SK-N-SH (cell line): Measurements from ENCODE around the gene CAPNS1. TPM values are rescaled to one million over a fixed set of nuclear protein-coding genes. Genes with fewer than 3 reads are reported as not detected.

Source experiments
- CTCF ChIA-PET: fragments of 300-600, 350-600 bp; formaldehyde crosslinking; extraction: SDS; loops from one replicate; lab custom pipeline; 2021; lab: Yijun Ruan, JAX
- POLR2A ChIA-PET: fragments of 350-600 bp; sonication (Branson Sonifier 250); formaldehyde crosslinking; extraction: SDS; loops from one replicate; lab custom pipeline; 2020; ENCODE audit warnings: antibody characterized with exemption, inconsistent platforms; lab: Yijun Ruan, JAX
- DNase-seq: peaks from one replicate; pipeline ENCODE4 v3.0.0; 2012
- H2AFZ ChIP-seq: fragments of 200-600 bp; sonication (generic); 2 replicates; pipeline ENCODE4 v1.8.1; 2016; ENCODE audit warnings: antibody characterized with exemption, mild to moderate bottlenecking, low read depth
- H3F3A ChIP-seq: fragments of 200-600 bp; sonication (generic); replicated peaks from 2 replicates; pipeline ENCODE3; 2016; ENCODE audit warnings: antibody characterized with exemption, mild to moderate bottlenecking; ENCODE audit not compliant: insufficient read depth
- H3K27ac ChIP-seq, 2 experiments: fragments of 200-500 bp in 1 of 2; fragments of 200-600 bp in 1 of 2; sonication (Bioruptor generic) in 1 of 2; sonication (generic), shearing (Covaris generic) in 1 of 2; 2 replicates each; pipeline versions ENCODE4 v1.5.1 to v1.6.1; 2014 to 2016; ENCODE audit warnings: low read depth in 2 of 2, inconsistent platforms in 1 of 2, low read length in 1 of 2, mild to moderate bottlenecking in 1 of 2, mixed read lengths in 1 of 2
- H3K27me3 ChIP-seq: fragments of 200-600 bp; sonication (generic), shearing (Covaris generic); 2 replicates; pipeline ENCODE4 v1.6.1; 2016; ENCODE audit warnings: mixed run types; ENCODE audit not compliant: insufficient read depth
- H3K36me3 ChIP-seq, 2 experiments: fragments of 200-500 bp in 1 of 2; fragments of 200-600 bp in 1 of 2; sonication (Bioruptor generic) in 1 of 2; sonication (generic) in 1 of 2; replicated peaks in 1 of 2; 2 replicates each; pipeline versions ENCODE3 to v1.5.1; 2014 to 2016; ENCODE audit warnings: low read length in 1 of 2, mild to moderate bottlenecking in 1 of 2; ENCODE audit not compliant: insufficient read depth in 2 of 2, control insufficient read depth in 1 of 2
- H3K4me1 ChIP-seq, 2 experiments: fragments of 200-500 bp in 1 of 2; fragments of 200-600 bp in 1 of 2; sonication (Bioruptor generic) in 1 of 2; sonication (generic), shearing (Covaris generic) in 1 of 2; 2 replicates each; pipeline versions ENCODE4 v1.5.1 to v1.6.1; 2014 to 2016; ENCODE audit warnings: low read depth in 1 of 2, low read length in 1 of 2, mixed run types in 1 of 2; ENCODE audit not compliant: insufficient read depth in 2 of 2, control insufficient read depth in 1 of 2
- H3K4me2 ChIP-seq: fragments of 200-600 bp; sonication (generic), shearing (Covaris generic); 2 replicates; pipeline ENCODE4 v1.6.1; 2017; ENCODE audit warnings: mixed run types
- H3K4me3 ChIP-seq, 2 experiments: fragments of 200-500 bp in 1 of 2; fragments of 200-600 bp in 1 of 2; sonication (Bioruptor generic) in 1 of 2; sonication (generic), shearing (Covaris generic) in 1 of 2; 2 replicates each; pipeline versions ENCODE4 v1.5.1 to v1.8.1; 2014 to 2016; ENCODE audit warnings: low read depth in 2 of 2, inconsistent platforms in 1 of 2, low read length in 1 of 2, mild to moderate bottlenecking in 1 of 2, mixed read lengths in 1 of 2, moderate library complexity in 1 of 2
- H3K79me2 ChIP-seq: fragments of 200-600 bp; sonication (generic); 2 replicates; pipeline ENCODE4 v1.8.1; 2017; ENCODE audit warnings: mild to moderate bottlenecking; ENCODE audit not compliant: insufficient read depth
- H3K9ac ChIP-seq: fragments of 200-600 bp; sonication (generic); 2 replicates; pipeline ENCODE4 v1.6.1; 2017; ENCODE audit warnings: mixed run types
- H3K9me2 ChIP-seq: fragments of 200-600 bp; sonication (generic); 2 replicates; pipeline ENCODE4 v1.6.1; 2017; ENCODE audit warnings: mixed run types
- H3K9me3 ChIP-seq: fragments of 200-600 bp; sonication (generic); 2 replicates; pipeline ENCODE4 v1.6.1; 2017; ENCODE audit warnings: mixed run types, mild to moderate bottlenecking, moderate library complexity
- H4K20me1 ChIP-seq: fragments of 200-600 bp; sonication (generic); 2 replicates; pipeline ENCODE4 v1.6.1; 2017; ENCODE audit warnings: mild to moderate bottlenecking, mixed run types; ENCODE audit not compliant: insufficient read depth
- ELF1 ChIP-seq: IDR thresholded peaks from 2 replicates; pipeline ENCODE4 v1.4.0; 2012
- EZH2phosphoT487 ChIP-seq: fragments of 200-600 bp; sonication (generic); IDR thresholded peaks from 2 replicates; pipeline ENCODE4 v1.6.1; 2017; ENCODE audit warnings: low read depth, mixed run types, mild to moderate bottlenecking, antibody characterized with exemption, moderate library complexity, borderline replicate concordance
- FOSL2 ChIP-seq: IDR thresholded peaks from 2 replicates; pipeline ENCODE4 v1.4.0; 2012; ENCODE audit warnings: low read depth, mild to moderate bottlenecking, moderate library complexity, borderline replicate concordance
- FOXJ3 ChIP-seq: sonication (generic); formaldehyde crosslinking; IDR thresholded peaks from 2 replicates; pipeline ENCODE4 v1.5.1; 2020; ENCODE audit warnings: mild to moderate bottlenecking, missing genetic modification reagents
- GABPA ChIP-seq: IDR thresholded peaks from 2 replicates; pipeline ENCODE4 v1.4.0; 2012; ENCODE audit warnings: low read depth, mild to moderate bottlenecking
- NFIC ChIP-seq: IDR thresholded peaks from 2 replicates; pipeline ENCODE4 v1.4.0; 2012; ENCODE audit warnings: borderline replicate concordance
- NRF1 ChIP-seq: IDR thresholded peaks from 2 replicates; pipeline ENCODE4 v1.6.1; 2012; ENCODE audit warnings: low read depth, mild to moderate bottlenecking, low read length
- RFX5 ChIP-seq: IDR thresholded peaks from 2 replicates; pipeline ENCODE4 v1.6.1; 2012; ENCODE audit warnings: mild to moderate bottlenecking, improper control_type of control experiment, low read length
- SMC3 ChIP-seq: IDR thresholded peaks from 2 replicates; pipeline ENCODE4 v1.6.1; 2012; ENCODE audit warnings: low read depth, low read length, improper control_type of control experiment
- TAF1 ChIP-seq: IDR thresholded peaks from 2 replicates; pipeline ENCODE4 v1.6.1; 2012; ENCODE audit warnings: low read depth, mild to moderate bottlenecking, low read length, moderate library complexity, borderline replicate concordance
- TCF12 ChIP-seq: IDR thresholded peaks from 2 replicates; pipeline ENCODE4 v1.4.0; 2012
- TEAD4 ChIP-seq: IDR thresholded peaks from 2 replicates; pipeline ENCODE4 v1.4.0; 2012; ENCODE audit warnings: mild to moderate bottlenecking, borderline replicate concordance; ENCODE audit not compliant: insufficient read depth
- WGBS: methylation state at CpG from one replicate; pipeline ENCODE4 v1.1.6; 2017; ENCODE audit warnings: low lambda C conversion rate; 5-methylcytosine and 5-hydroxymethylcytosine counted together
- polyA plus RNA-seq, 3 experiments: library from polyadenylated mRNA; depleted of rRNA; stranded (reverse); fragments of >200 nt; gene quantifications; 2 replicates each; pipeline ENCODE4 v1.2.3, GENCODE V29; 2012
- TF ChIP-seq, protein P1 (sequence below): IDR thresholded peaks from 2 replicates; pipeline ENCODE4 v1.4.0; 2012; ENCODE audit warnings: low read depth, borderline replicate concordance
- TF ChIP-seq, protein P2 (sequence below): IDR thresholded peaks from 2 replicates; pipeline ENCODE4 v1.4.0; 2012; ENCODE audit warnings: low read depth
- TF ChIP-seq, protein P3 (sequence below): IDR thresholded peaks from 2 replicates; pipeline ENCODE4 v1.4.0; 2012; ENCODE audit warnings: low read depth, borderline replicate concordance
- TF ChIP-seq, protein P4 (sequence below): fragments of 150-350 bp; IDR thresholded peaks from 2 replicates; pipeline ENCODE4 v1.6.1; 2017; ENCODE audit warnings: antibody characterized with exemption, low read length, low read depth, borderline replicate concordance

CAPNS1 gene
- polyA plus RNA-seq, 1 of the 3 experiments (the other 2 are of a cell fraction) = 999 TPM

DNA sequence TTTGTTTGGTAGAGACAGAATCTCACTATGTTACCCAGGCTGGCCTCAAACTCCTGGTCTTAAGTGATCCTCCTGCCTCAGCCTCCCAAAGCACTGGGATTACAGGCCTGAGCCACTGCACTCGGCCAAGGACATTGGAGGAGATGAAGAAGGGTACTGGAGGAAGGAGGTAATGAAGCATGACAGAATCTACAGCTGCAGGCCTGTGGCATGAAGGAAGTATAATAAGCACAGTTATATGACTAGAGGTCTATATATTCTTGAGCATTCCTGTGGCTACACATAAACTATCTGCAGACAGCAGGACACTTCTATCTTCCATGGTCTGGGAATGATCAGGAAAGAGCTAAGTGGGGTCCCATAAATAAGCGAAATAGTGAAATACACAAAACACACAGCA is 56.4 kb downstream of the CAPNS1 start:
- TF ChIP-seq, protein P1, sequence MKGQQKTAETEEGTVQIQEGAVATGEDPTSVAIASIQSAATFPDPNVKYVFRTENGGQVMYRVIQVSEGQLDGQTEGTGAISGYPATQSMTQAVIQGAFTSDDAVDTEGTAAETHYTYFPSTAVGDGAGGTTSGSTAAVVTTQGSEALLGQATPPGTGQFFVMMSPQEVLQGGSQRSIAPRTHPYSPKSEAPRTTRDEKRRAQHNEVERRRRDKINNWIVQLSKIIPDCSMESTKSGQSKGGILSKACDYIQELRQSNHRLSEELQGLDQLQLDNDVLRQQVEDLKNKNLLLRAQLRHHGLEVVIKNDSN = no peak
- TF ChIP-seq EZH2phosphoT487 (no peak), RFX5 (no peak)
- Histone ChIP-seq H3F3A (no peaks in the 10 kb centered on the region), H3K36me3 (peaks cover 0 to under 1% of the 10 kb centered on the region in 2 experiments), H3K27ac (no peak overlapping the region), H3K4me2 (no peak overlapping the region), H4K20me1 (no peaks in the 10 kb centered on the region), H2AFZ (no peak overlapping the region), H3K9ac (no peak overlapping the region), H3K9me3 (no peaks in the 10 kb centered on the region), H3K79me2 (no peaks in the 10 kb centered on the region), H3K4me1 (no peaks in the 10 kb centered on the region), H3K27me3 (no peaks in the 10 kb centered on the region), H3K9me2 (no peaks in the 10 kb centered on the region), H3K4me3 (no peak overlapping the region)
- ChIA-PET POLR2A (no interaction called here), CTCF (interaction anchor here (0.8 to 1.3 kb wide), 2 partner anchors 12 to 69 kb away, joined by 3 to 4 read pairs; no protein-coding TSS in a partner anchor)
- no peak for DNase-seq
- 84% methylated on average over 2 of the region's 2 CpGs for WGBS

DNA sequence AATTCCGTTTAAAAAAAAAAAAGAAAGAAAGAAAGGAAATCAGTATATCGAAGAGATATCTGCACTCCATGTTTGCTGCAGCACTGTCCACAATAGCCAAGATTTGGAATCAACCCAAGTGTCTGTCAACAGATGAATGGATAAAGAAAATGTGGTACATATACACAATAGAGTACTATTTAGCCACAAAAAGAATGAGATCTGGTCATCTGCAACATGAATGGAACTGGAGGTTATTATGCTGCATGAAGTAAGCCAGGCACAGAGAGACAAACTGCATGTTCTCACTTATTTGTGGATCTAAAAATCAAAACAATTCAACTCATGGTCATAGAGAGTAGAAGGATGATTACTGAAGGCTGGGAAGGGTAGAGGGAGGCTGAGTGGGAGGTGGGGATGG is 58.3 kb downstream of the CAPNS1 start:
- Histone ChIP-seq H3K9me2 (no peaks in the 10 kb centered on the region), H3K9ac (no peak overlapping the region)
- TF ChIP-seq, protein P2, sequence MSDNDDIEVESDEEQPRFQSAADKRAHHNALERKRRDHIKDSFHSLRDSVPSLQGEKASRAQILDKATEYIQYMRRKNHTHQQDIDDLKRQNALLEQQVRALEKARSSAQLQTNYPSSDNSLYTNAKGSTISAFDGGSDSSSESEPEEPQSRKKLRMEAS = no peak
- TF ChIP-seq, protein P3, sequence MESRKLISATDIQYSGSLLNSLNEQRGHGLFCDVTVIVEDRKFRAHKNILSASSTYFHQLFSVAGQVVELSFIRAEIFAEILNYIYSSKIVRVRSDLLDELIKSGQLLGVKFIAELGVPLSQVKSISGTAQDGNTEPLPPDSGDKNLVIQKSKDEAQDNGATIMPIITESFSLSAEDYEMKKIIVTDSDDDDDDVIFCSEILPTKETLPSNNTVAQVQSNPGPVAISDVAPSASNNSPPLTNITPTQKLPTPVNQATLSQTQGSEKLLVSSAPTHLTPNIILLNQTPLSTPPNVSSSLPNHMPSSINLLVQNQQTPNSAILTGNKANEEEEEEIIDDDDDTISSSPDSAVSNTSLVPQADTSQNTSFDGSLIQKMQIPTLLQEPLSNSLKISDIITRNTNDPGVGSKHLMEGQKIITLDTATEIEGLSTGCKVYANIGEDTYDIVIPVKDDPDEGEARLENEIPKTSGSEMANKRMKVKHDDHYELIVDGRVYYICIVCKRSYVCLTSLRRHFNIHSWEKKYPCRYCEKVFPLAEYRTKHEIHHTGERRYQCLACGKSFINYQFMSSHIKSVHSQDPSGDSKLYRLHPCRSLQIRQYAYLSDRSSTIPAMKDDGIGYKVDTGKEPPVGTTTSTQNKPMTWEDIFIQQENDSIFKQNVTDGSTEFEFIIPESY = no peak
- TF ChIP-seq GABPA (no peak), TAF1 (no peak), NFIC (no peak), TEAD4 (no peak), RFX5 (no peak), FOXJ3 (CRISPR knock-in tag) (no peak), SMC3 (no peak), TCF12 (no peak), FOSL2 (no peak), NRF1 (no peak), ELF1 (no peak)
- TF ChIP-seq, protein P4, sequence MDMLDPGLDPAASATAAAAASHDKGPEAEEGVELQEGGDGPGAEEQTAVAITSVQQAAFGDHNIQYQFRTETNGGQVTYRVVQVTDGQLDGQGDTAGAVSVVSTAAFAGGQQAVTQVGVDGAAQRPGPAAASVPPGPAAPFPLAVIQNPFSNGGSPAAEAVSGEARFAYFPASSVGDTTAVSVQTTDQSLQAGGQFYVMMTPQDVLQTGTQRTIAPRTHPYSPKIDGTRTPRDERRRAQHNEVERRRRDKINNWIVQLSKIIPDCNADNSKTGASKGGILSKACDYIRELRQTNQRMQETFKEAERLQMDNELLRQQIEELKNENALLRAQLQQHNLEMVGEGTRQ = no peak
- TF ChIP-seq, protein P1 = no peak
- TF ChIP-seq, all 33 proteins: peak for 0
- Histone ChIP-seq H3K27ac (no peak overlapping the region), H3F3A (no peaks in the 10 kb centered on the region), H3K79me2 (no peaks in the 10 kb centered on the region), H4K20me1 (no peaks in the 10 kb centered on the region), H3K27me3 (no peaks in the 10 kb centered on the region), H3K36me3 (peaks cover 0 to 3% of the 10 kb centered on the region in 2 experiments), H3K9me3 (no peaks in the 10 kb centered on the region), H3K4me1 (no peaks in the 10 kb centered on the region), H2AFZ (no peak overlapping the region), H3K4me3 (no peak overlapping the region), H3K4me2 (no peak overlapping the region)
- POLR2A ChIA-PET = no interaction called here
- CTCF ChIA-PET = no interaction called here
- WGBS = 90% methylated on average over 2 of the region's 2 CpGs
- no peak for DNase-seq
